HL-60/S4 treated with phorbol 12-myristate 13-acetate at 8.2 ng/mL for 4 days and 3 days (cell line): Measurements from ENCODE around the gene DNAH14.
"Not testable (repeated sequence)": the region's sequence is repeated elsewhere in the genome, so short reads cannot be mapped to it uniquely, and the experiment has no call there.

Experiments
- in situ Hi-C: fragments of 300-500 bp; cut with MboI; formaldehyde crosslinking; loops from 2 replicates; pipeline ENCODE4 v1.15.0; 2022; ENCODE audit warnings: low sequenced_read_pairs

The DNAH14 gene

GRCh38 chr1:225146478-225146877 is 217.0 kb downstream of the DNAH14 start:
- in situ Hi-C loops, result no loop called here

- in situ Hi-C loops, result not testable (repeated sequence)
Measured at GRCh38 chr1:225147791-225148190, 218.3 kb downstream of the DNAH14 start.

- in situ Hi-C loops, result no loop called here
Measured at GRCh38 chr1:225152061-225152460, 222.6 kb downstream of the DNAH14 start.

GRCh38 chr1:225155555-225155954 is 226.1 kb downstream of the DNAH14 start:
- in situ Hi-C loops, result no loop called here

GRCh38 chr1:225156254-225156653 is 226.8 kb downstream of the DNAH14 start:
- in situ Hi-C loops, result no loop called here

GRCh38 chr1:225158291-225158690 is 228.8 kb downstream of the DNAH14 start:
- in situ Hi-C loops, result no loop called here

- in situ Hi-C loops, result no loop called here
Measured at GRCh38 chr1:225159793-225160192, 230.3 kb downstream of the DNAH14 start.

GRCh38 chr1:225177409-225177808 is 247.9 kb downstream of the DNAH14 start:
- in situ Hi-C loops, result not testable (repeated sequence)

- in situ Hi-C loops, result no loop called here
Measured at GRCh38 chr1:225179686-225180085, 250.2 kb downstream of the DNAH14 start.

- in situ Hi-C loops, result no loop called here
Measured at GRCh38 chr1:225182716-225183115, 253.2 kb downstream of the DNAH14 start.

- in situ Hi-C loops, result no loop called here
Measured at GRCh38 chr1:225191199-225191753, 261.8 kb downstream of the DNAH14 start.

- in situ Hi-C loops, result no loop called here
Measured at GRCh38 chr1:225201447-225201846, 272.0 kb downstream of the DNAH14 start.

GRCh38 chr1:225207791-225208190 is 278.3 kb downstream of the DNAH14 start:
- in situ Hi-C loops, result no loop called here

GRCh38 chr1:225209153-225209552 is 279.7 kb downstream of the DNAH14 start:
- in situ Hi-C loops, result no loop called here

GRCh38 chr1:225210180-225210579 is 280.7 kb downstream of the DNAH14 start:
- in situ Hi-C loops, result not testable (repeated sequence)

GRCh38 chr1:225211694-225212442 is 282.4 kb downstream of the DNAH14 start:
- in situ Hi-C loops, result not testable (repeated sequence)

GRCh38 chr1:225224287-225224686 is 294.8 kb downstream of the DNAH14 start:
- in situ Hi-C loops, result no loop called here

- in situ Hi-C loops, result no loop called here
Measured at GRCh38 chr1:225225681-225226080, 296.2 kb downstream of the DNAH14 start.

GRCh38 chr1:225228871-225229303 is 299.4 kb downstream of the DNAH14 start:
- in situ Hi-C loops, result no loop called here

GRCh38 chr1:225229429-225229828 is 300.0 kb downstream of the DNAH14 start:
- in situ Hi-C loops, result not testable (repeated sequence)

GRCh38 chr1:225230483-225230882 is 301.0 kb downstream of the DNAH14 start:
- in situ Hi-C loops, result no loop called here

GRCh38 chr1:225232930-225233329 is 303.5 kb downstream of the DNAH14 start:
- in situ Hi-C loops, result not testable (repeated sequence)

GRCh38 chr1:225242611-225243010 is 313.1 kb downstream of the DNAH14 start:
- in situ Hi-C loops, result no loop called here
